NCI-H187 treated with DMSO at 0.1 percent for 48 hours (cell line): ENCODE data around the gene ELAVL3.
"Not testable (repeated sequence)": the region's sequence is repeated elsewhere in the genome, so short reads cannot be mapped to it uniquely, and the experiment has no call there.

Experiments used
- DNase-seq: peaks from one replicate; lab custom pipeline; 2025; lab: John Stamatoyannopoulos, UW

ELAVL3 gene

DNA sequence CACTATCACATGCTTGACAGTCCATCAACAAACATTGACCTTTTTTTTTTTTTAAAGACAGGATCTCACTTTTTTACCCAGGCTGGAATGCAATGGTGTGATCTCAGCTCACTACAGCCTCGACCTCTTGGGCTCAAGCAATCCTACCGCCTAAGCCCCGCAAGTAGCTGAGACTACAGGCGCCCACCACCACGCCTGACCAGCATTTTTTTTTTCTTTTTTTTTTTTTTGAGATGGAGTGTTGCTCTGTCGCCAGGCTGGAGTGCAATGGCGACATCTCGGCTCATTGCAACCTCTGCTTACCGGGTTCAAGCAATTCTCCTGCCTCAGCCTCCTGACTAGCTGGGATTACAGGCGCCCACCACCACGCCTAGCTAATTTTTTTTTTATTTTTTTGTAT lies 21.9 kb downstream of the ELAVL3 start:
- DNase-seq = not testable (repeated sequence)

DNA sequence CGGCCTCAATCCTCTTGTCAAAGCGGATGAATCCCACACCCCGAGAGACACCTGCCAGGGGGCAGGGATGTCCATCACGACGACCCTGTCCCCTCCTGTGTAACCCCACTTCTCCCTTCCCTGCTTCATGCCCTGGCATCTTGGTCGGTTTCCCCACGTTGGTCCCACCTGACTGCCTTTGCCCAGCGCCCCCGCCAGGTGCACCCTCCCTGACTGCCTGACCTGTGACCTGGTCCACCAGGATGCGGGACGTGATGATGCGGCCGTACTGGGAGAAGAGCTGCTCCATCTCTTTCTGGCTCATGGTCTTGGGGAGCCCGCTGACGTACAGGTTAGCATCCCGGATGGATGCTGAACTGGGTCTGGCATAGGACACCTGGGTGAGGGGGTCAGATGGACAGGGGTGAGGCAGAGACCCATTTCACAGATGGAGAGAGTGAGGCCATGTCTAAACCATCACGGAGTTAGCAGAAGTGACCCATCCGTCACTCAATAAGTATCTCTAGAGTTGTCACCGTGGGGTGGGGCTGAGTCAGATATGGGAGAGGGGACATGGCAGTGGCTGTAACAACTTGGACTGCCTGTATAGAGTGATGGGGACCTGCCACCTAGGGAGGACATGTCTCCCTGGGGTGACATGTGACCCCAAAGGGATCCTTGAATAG lies 22.5 kb downstream of the ELAVL3 start:
- DNase-seq = no peak

- no peak for DNase-seq
Measured at GRCh38 chr19:11457831-11458230, 23.0 kb downstream of the ELAVL3 start.

GRCh38 chr19:11457115-11457514 lies 23.7 kb downstream of the ELAVL3 start:
- no peak for DNase-seq

DNA sequence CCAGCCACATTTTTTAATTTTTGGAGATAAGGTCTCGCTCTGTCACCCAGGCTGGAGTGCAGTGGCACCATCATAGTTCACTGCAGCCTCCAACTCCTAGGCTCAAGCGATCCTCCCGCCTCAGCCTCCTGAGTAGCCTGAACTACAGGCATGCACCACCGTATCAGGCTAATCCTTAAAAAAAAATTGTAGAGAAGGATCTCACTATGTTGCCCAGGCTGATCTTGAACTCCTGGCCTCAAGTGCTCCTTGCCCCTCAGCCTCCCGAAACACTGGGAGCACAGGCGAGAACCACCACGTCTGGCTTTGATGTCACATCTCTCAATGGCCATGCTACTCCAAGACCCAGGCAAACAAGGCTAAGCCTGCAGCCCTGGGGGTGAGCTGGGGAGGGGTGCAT lies 24.2 kb downstream of the ELAVL3 start:
- DNase-seq = no peak

DNA sequence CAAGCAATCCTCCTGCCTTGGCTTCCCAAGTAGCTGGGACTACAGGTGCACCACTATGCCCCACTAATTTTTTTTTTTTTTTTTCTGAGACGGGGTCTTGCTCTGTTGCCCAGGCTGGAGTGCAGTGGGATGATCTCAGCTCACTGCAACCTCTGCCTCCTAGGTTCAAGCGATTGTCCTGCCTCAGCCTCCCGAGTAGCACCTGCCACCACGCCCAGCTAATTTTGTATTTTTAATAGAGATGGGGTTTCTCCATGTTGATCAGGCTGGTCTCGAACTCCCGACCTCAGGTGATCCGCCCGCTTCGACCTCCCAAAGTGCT lies 25.7 kb downstream of the ELAVL3 start:
- not testable (repeated sequence) for DNase-seq

DNA sequence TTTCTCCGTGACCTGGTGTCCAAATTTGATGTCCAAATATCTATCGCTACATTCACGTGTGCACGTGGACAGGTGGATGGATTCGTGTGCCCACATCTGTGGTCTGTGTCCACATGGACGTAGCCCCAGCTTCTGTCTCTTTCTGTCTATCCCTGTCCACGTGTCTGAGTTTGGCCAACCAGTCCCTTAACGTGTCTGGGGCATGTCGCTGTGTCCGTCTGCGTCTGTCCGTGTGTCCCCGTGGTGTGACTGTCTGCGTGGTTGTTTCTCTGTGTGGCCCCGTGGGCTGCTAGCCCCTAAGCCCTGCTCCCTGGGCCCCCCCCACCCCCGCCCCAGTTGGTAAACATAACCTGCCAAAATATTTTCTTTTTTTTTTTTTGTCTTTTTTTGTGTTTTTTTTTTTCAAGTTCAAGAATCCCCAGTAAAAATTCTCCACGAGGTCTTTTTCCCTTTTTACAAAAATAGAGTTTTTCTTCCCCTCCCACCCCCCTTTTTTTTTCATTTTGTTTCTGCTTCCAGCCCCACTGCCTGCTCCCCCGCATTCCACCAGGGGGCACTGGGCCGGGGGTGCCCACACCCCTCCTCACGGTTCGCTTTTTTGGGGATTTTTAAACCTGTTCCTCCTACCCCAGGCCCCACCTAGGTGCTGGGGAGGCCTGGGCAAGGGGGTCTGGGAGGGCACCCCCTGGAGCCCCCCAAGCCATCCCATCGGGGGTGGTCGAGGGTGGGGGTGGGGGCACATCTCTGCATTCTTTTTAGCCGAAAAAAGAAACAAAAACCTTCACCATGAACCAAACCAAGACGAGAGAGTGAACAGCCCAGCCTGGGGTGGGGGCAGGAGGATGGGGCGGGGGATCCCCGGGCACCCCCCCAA lies 27.1 kb downstream of the ELAVL3 start:
- no peak for DNase-seq

- no peak for DNase-seq
Measured at GRCh38 chr19:11452620-11453310, 28.1 kb downstream of the ELAVL3 start.

DNA sequence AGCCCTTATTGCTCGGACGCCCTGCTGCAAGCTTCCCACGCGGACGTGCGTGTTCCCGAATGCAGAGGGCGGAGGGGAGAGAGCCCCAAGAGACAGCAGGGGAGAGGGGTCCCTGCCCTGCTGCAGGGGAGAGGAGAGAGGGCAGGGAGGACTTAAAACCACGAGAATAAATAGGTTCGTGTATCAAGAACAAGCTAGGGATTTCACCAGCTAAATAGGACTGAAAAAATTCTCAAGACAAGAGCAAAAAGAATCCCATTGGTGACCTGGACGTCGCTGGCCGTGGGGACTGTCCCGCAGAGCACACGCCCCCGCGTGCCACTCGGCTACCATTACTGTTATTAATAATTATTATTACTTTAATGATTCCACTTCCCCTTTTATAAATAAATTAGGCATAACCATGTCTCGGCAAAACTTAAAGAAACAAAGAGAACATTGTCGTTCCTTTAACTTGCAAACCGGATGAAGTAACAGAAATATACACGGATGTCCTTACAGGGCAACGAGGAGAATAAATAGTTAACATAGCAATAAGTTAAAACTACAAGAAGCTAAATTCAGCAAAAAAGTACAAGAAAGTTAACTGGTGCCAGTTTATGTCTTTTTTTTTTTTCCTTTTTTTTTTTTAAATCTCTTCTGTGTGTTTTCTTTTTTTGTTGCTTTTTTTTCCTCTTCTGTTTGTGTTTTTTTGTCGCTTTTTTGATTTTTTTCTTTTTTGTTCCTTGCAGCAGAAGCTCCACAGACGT lies 28.8 kb downstream of the ELAVL3 start:
- DNase-seq = no peak

DNA sequence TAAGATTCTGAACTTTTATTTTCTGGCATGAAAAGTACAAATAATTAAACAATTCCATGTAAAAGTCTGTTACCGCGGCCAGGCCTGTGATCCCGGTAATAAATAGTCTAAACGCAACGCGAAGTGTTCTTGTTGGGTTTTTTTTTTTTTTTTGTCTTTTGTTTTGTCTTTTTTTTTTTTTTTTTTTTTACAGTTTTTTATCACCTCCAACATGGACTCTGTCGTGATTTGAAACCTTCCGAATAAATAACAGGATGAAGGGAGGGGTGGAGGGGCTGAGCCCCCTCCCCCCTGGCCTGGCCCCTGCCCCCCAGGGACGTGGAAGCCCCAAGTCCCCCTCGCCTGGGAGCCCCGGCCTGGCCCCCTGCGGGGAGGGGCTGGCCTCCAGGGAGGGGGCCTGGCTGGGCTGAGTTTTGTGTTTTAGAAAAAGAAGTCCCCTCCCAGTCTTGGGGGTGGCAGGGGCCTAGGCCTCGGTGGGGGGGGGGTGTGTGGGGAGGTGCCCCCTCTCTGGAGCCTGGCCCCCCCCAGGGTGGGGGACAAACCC lies 29.4 kb downstream of the ELAVL3 start:
- DNase-seq = no peak

DNA sequence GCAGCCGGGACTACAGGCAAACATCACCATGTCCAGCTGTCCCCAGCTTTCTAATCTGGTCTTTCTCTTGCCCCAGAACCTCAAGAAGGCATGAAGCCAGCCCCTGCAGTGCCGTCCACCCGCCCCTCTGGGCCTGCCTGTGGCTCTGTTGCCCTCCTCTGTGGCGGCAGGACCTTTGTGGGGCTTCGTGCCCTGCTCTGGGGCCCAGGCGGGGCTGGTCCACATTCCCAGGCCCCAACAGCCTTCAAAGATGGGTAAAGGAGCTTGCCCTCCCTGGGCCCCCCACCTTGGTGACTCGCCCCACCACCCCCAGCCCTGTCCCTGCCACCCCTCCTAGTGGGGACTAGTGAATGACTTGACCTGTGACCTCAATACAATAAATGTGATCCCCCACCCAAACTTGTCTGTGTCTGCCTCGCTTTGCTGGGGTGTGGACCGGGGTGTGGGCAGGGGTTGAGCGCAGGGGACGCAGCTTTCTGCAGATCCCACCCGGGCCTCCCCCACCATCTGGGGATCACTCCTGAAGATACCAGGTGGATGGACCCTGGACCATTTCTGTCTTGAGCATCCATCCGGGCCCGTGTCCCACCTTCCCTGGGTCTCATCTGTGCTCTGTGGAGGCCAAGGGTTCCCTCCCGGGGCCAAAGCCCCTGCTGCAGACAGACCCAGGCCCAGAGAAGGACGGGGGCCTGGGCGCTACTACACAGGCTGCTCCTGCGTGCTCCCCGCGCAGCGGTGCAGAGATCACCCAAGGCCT lies 30.1 kb downstream of the ELAVL3 start:
- no peak for DNase-seq

GRCh38 chr19:11448923-11449554 lies 31.8 kb downstream of the ELAVL3 start:
- DNase-seq = no peak

DNA sequence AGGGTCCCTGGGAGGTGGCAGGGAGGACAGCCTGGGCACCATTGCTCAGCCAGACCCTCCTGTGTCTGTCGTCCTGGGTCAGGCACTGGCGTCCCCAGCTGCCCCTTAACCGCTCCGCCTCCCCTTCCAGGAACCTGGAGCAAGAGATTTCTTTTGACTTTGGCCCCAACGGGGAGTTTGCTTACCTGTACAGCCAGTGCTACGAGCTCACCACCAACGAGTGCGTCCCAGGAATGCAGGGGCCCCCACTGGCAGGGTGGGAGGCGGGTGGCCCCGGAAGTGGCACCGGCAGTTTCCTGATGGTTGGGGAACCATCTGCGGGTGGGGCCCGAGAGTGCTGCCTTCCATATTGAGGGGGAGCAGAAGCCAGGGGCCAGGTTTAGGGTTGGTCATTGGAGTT lies 32.4 kb downstream of the ELAVL3 start:
- no peak for DNase-seq

DNA sequence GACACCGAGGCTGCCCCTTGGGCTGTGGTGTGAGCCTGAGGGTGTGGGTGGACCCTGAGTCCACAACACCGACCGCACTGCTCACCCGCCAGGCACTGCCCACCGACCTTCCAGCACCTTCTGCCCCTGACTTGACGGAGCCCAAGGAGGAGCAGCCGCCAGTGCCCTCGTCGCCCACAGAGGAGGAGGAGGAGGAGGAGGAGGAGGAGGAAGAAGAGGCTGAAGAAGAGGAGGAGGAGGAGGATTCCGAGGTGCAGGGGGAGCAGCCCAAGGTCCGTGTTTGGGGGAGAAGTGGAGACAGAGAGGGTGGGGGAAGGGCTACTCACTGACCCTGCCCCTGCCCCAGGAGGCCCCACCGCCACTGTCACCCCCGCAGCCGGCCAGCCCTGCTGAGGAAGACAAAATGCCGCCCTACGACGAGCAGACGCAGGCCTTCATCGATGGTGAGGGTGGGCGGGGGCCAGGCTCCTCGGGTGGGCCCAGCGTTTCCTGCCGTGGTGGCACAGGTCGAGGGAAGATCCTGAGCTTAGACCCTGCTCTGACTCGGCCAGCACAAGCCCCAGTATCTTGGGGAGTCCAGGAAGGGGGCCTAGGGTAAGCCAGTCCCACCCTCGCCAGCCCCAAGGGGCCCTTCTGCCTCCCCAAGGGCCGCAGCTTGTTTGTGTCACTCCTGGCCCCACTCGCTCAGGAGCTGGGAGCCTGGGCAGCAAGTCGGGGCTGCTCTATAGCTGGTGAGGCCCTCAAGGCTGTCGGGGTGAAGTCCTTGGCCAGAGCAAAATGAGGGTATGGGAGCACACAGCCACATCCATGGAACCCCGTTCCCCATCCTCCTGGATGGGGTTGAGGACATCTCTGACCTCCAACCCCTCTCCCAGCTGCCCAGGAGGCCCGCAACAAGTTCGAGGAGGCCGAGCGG lies 33.2 kb downstream of the ELAVL3 start:
- no peak for DNase-seq

GRCh38 chr19:11446652-11447301 lies 34.1 kb downstream of the ELAVL3 start:
- DNase-seq = no peak

- no peak for DNase-seq
Measured at GRCh38 chr19:11446271-11446651, 34.6 kb downstream of the ELAVL3 start.

DNA sequence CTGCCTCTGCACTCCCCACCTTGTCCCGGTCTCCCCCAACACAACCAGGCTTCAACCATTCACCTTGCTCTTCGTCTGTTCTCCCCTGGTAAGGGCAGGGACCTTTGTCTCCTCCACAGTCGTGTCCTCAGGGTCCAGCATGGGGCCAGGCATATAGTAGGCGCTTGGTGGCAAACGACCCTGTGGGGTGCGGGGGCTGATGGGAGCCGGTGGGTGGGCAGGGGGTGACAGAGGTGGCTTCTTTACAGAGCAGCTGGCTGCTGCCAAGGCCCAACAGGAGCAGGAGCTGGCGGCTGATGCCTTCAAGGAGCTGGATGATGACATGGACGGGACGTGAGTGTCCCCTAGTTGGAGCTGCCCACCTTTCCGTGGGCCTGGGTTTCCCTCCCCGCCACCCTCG lies 35.7 kb downstream of the ELAVL3 start:
- no peak for DNase-seq

GRCh38 chr19:11444059-11444458 lies 36.8 kb downstream of the ELAVL3 start:
- no peak for DNase-seq

- no peak for DNase-seq
Measured at GRCh38 chr19:11437955-11438354, 42.9 kb downstream of the ELAVL3 start.
